ENCODE data around the gene RNLS. TPM values are rescaled to one million over a fixed set of nuclear protein-coding genes. Genes with fewer than 3 reads are reported as not detected.
"Not testable (repeated sequence)": the region's sequence is repeated elsewhere in the genome, so short reads cannot be mapped to it uniquely, and the experiment has no call there.

The RNLS gene
- total RNA-seq, 2 donors from 2014 or later, result 2.1 to 2.4 TPM

- ATAC-seq (replicated peaks), result no peak
- peaks cover 4% of the 10 kb centered on the region for H3K4me1 Mint-ChIP-seq
- H3K27me3 Mint-ChIP-seq, result no peaks in the 10 kb centered on the region
- H3K27ac Mint-ChIP-seq, result no peak overlapping the region
- H3K36me3 Mint-ChIP-seq (ENCODE audit: low read depth), result no peaks in the 10 kb centered on the region
- peaks cover 5% of the 10 kb centered on the region for H3K9me3 Mint-ChIP-seq
- no peak overlapping the region for H3K4me3 Mint-ChIP-seq
These were observed 91.8 kb downstream of the RNLS start for GRCh38 chr10:88491314-88491713.

- Mint-ChIP-seq H3K4me1 (no peaks in the 10 kb centered on the region), H3K36me3 (ENCODE audit: low read depth) (no peaks in the 10 kb centered on the region), H3K4me3 (no peak overlapping the region), H3K9me3 (peaks cover 5% of the 10 kb centered on the region), H3K27me3 (no peaks in the 10 kb centered on the region), H3K27ac (no peak overlapping the region)
- no peak for ATAC-seq (replicated peaks)
These were observed 92.7 kb downstream of the RNLS start for GRCh38 chr10:88490231-88490980.

GRCh38 chr10:88489107-88489506, 94.0 kb downstream of the RNLS start:
- H3K4me1 Mint-ChIP-seq, result no peaks in the 10 kb centered on the region
- H3K27me3 Mint-ChIP-seq, result no peaks in the 10 kb centered on the region
- H3K4me3 Mint-ChIP-seq, result no peak overlapping the region
- ATAC-seq (replicated peaks), result no peak
- H3K27ac Mint-ChIP-seq, result no peak overlapping the region
- H3K36me3 Mint-ChIP-seq (ENCODE audit: low read depth), result no peaks in the 10 kb centered on the region
- H3K9me3 Mint-ChIP-seq, result peaks cover 5% of the 10 kb centered on the region

GRCh38 chr10:88486816-88487215, 96.3 kb downstream of the RNLS start:
- H3K4me3 Mint-ChIP-seq; H3K4me1 Mint-ChIP-seq; H3K27me3 Mint-ChIP-seq; H3K36me3 Mint-ChIP-seq (ENCODE audit: low read depth); ATAC-seq (replicated peaks); H3K27ac Mint-ChIP-seq; H3K9me3 Mint-ChIP-seq: not testable (repeated sequence)

GRCh38 chr10:88482220-88482619, 100.9 kb downstream of the RNLS start:
- H3K4me3 Mint-ChIP-seq, result no peak overlapping the region

GRCh38 chr10:88478256-88478655, 104.9 kb downstream of the RNLS start:
- peaks cover 7% of the 10 kb centered on the region for H3K9me3 Mint-ChIP-seq
- H3K27me3 Mint-ChIP-seq, result no peaks in the 10 kb centered on the region
- H3K4me3 Mint-ChIP-seq, result no peak overlapping the region
- no peak overlapping the region for H3K27ac Mint-ChIP-seq
- no peaks in the 10 kb centered on the region for H3K36me3 Mint-ChIP-seq (ENCODE audit: low read depth)
- H3K4me1 Mint-ChIP-seq, result no peaks in the 10 kb centered on the region
- ATAC-seq (replicated peaks), result no peak

More at GRCh38 chr10:88482220-88482619, 100.9 kb downstream of the RNLS start:
- Mint-ChIP-seq H3K36me3 (ENCODE audit: low read depth) (no peaks in the 10 kb centered on the region), H3K9me3 (peaks cover 12% of the 10 kb centered on the region), H3K27me3 (no peaks in the 10 kb centered on the region), H3K4me1 (no peaks in the 10 kb centered on the region), H3K27ac (no peak overlapping the region)
- ATAC-seq (replicated peaks), result no peak

GRCh38 chr10:88477343-88478085, 105.6 kb downstream of the RNLS start:
- no peak for ATAC-seq (replicated peaks)
- peaks cover 7% of the 10 kb centered on the region for H3K9me3 Mint-ChIP-seq
- H3K4me1 Mint-ChIP-seq, result no peaks in the 10 kb centered on the region
- no peaks in the 10 kb centered on the region for H3K36me3 Mint-ChIP-seq (ENCODE audit: low read depth)
- no peak overlapping the region for H3K27ac Mint-ChIP-seq
- H3K4me3 Mint-ChIP-seq, result no peak overlapping the region
- no peaks in the 10 kb centered on the region for H3K27me3 Mint-ChIP-seq

- H3K9me3 Mint-ChIP-seq, result no peaks in the 10 kb centered on the region
- no peak overlapping the region for H3K27ac Mint-ChIP-seq
- H3K4me3 Mint-ChIP-seq, result no peak overlapping the region
- ATAC-seq (replicated peaks), result no peak
- H3K27me3 Mint-ChIP-seq, result no peaks in the 10 kb centered on the region
- H3K36me3 Mint-ChIP-seq (ENCODE audit: low read depth), result no peaks in the 10 kb centered on the region
- no peaks in the 10 kb centered on the region for H3K4me1 Mint-ChIP-seq
These were observed 108.0 kb downstream of the RNLS start for GRCh38 chr10:88474884-88475844.

GRCh38 chr10:88473989-88474883, 108.9 kb downstream of the RNLS start:
- Mint-ChIP-seq H3K36me3 (ENCODE audit: low read depth) (no peaks in the 10 kb centered on the region), H3K9me3 (no peaks in the 10 kb centered on the region), H3K4me3 (no peak overlapping the region), H3K4me1 (no peaks in the 10 kb centered on the region), H3K27ac (no peak overlapping the region), H3K27me3 (no peaks in the 10 kb centered on the region)
- no peak for ATAC-seq (replicated peaks)

GRCh38 chr10:88472540-88472939, 110.6 kb downstream of the RNLS start:
- no peak overlapping the region for H3K4me3 Mint-ChIP-seq
- ATAC-seq (replicated peaks), result no peak
- H3K9me3 Mint-ChIP-seq, result no peaks in the 10 kb centered on the region
- no peak overlapping the region for H3K27ac Mint-ChIP-seq
- no peaks in the 10 kb centered on the region for H3K27me3 Mint-ChIP-seq
- no peaks in the 10 kb centered on the region for H3K36me3 Mint-ChIP-seq (ENCODE audit: low read depth)
- no peaks in the 10 kb centered on the region for H3K4me1 Mint-ChIP-seq

GRCh38 chr10:88471899-88472298, 111.2 kb downstream of the RNLS start:
- H3K36me3 Mint-ChIP-seq (ENCODE audit: low read depth), result no peaks in the 10 kb centered on the region
- no peak for ATAC-seq (replicated peaks)
- H3K4me1 Mint-ChIP-seq, result no peaks in the 10 kb centered on the region
- H3K4me3 Mint-ChIP-seq, result no peak overlapping the region
- H3K27me3 Mint-ChIP-seq, result no peaks in the 10 kb centered on the region
- H3K27ac Mint-ChIP-seq, result no peak overlapping the region
- no peaks in the 10 kb centered on the region for H3K9me3 Mint-ChIP-seq

- Mint-ChIP-seq H3K36me3 (ENCODE audit: low read depth) (no peaks in the 10 kb centered on the region), H3K27me3 (no peaks in the 10 kb centered on the region), H3K4me1 (no peaks in the 10 kb centered on the region), H3K9me3 (no peaks in the 10 kb centered on the region), H3K4me3 (no peak overlapping the region), H3K27ac (no peak overlapping the region)
- no peak for ATAC-seq (replicated peaks)
These were observed 115.2 kb downstream of the RNLS start for GRCh38 chr10:88467835-88468485.

- ATAC-seq (replicated peaks), result no peak
- Mint-ChIP-seq H3K27me3 (no peaks in the 10 kb centered on the region), H3K9me3 (no peaks in the 10 kb centered on the region), H3K27ac (no peak overlapping the region), H3K4me1 (no peaks in the 10 kb centered on the region), H3K4me3 (no peak overlapping the region), H3K36me3 (ENCODE audit: low read depth) (no peaks in the 10 kb centered on the region)
These were observed 116.3 kb downstream of the RNLS start for GRCh38 chr10:88466786-88467185.
